HepG2 (cell line): Measurements from ENCODE around the gene SLC22A12. TPM values are rescaled to one million over a fixed set of nuclear protein-coding genes. Genes with fewer than 3 reads are reported as not detected.
A peak's percentile ranks its signal among the peaks of the same experiment; 100 is the strongest.

Experiments used
- ATF1 ChIP-seq: IDR thresholded peaks from 2 replicates; pipeline ENCODE4 v1.6.1; 2016; ENCODE audit warnings: mild to moderate bottlenecking, control low read depth
- ATF4 ChIP-seq, 2 experiments: fragments of 450-650 bp in 1 of 2; sonication (generic) in 1 of 2; formaldehyde crosslinking; IDR thresholded peaks; 2 replicates each; pipeline versions ENCODE4 v1.5.0 to v1.8.0; 2020 to 2022; ENCODE audit warnings: mild to moderate bottlenecking in 1 of 2, missing genetic modification reagents in 1 of 2
- GABPA ChIP-seq, 2 experiments: IDR thresholded peaks; 2 replicates each; pipeline ENCODE4 v1.6.1; 2011 to 2016; ENCODE audit warnings: low read depth in 2 of 2, low read length in 1 of 2, missing biosample characterization in 1 of 2, missing genetic modification characterization in 1 of 2
- HOXA3 ChIP-seq: sonication (generic); formaldehyde crosslinking; IDR thresholded peaks from 2 replicates; pipeline ENCODE4 v1.5.0; 2020; ENCODE audit warnings: missing genetic modification reagents
- HOXA7 ChIP-seq: sonication (generic); formaldehyde crosslinking; IDR thresholded peaks from 2 replicates; pipeline ENCODE4 v1.8.1; 2022; ENCODE audit warnings: mild to moderate bottlenecking, missing genetic modification reagents, moderate library complexity
- IRF2 ChIP-seq: IDR thresholded peaks from 2 replicates; pipeline ENCODE4 v1.6.1; 2018; ENCODE audit warnings: missing genetic modification reagents, missing compliant biosample characterization
- NR3C1 ChIP-seq: sonication (generic); formaldehyde crosslinking; IDR thresholded peaks from 2 replicates; pipeline ENCODE4 v1.4.0; 2020; ENCODE audit warnings: missing genetic modification reagents
- ZBTB7A ChIP-seq: sonication (generic); formaldehyde crosslinking; IDR thresholded peaks from 2 replicates; pipeline ENCODE4 v1.8.0; 2022; ENCODE audit warnings: mild to moderate bottlenecking, missing genetic modification reagents
- ZBTB8A ChIP-seq: sonication (generic); formaldehyde crosslinking; IDR thresholded peaks from 2 replicates; pipeline ENCODE4 v1.4.0; 2020; ENCODE audit warnings: mild to moderate bottlenecking, low read depth, missing genetic modification reagents, borderline replicate concordance
- ZHX2 ChIP-seq, 2 experiments: sonication (generic) in 1 of 2; formaldehyde crosslinking in 1 of 2; IDR thresholded peaks; 2 replicates each; pipeline versions ENCODE4 v1.6.1 to v1.9.0; 2014 to 2022; ENCODE audit warnings: antibody characterized with exemption in 1 of 2, borderline replicate concordance in 1 of 2, inconsistent platforms in 1 of 2, low read depth in 1 of 2, missing genetic modification reagents in 1 of 2
- ZMYM3 ChIP-seq: sonication (generic); formaldehyde crosslinking; IDR thresholded peaks from 2 replicates; pipeline ENCODE4 v1.5.1; 2020; ENCODE audit warnings: mild to moderate bottlenecking, missing genetic modification reagents
- ZNF251 ChIP-seq: sonication (generic); formaldehyde crosslinking; IDR thresholded peaks from 2 replicates; pipeline ENCODE4 v1.9.0; 2021; ENCODE audit warnings: mild to moderate bottlenecking, missing genetic modification reagents
- ZNF33A ChIP-seq: sonication (generic); formaldehyde crosslinking; IDR thresholded peaks from 2 replicates; pipeline ENCODE4 v1.5.1; 2020; ENCODE audit warnings: missing genetic modification reagents, mild to moderate bottlenecking, moderate library complexity, borderline replicate concordance
- ZNF616 ChIP-seq: sonication (generic); formaldehyde crosslinking; IDR thresholded peaks from 2 replicates; pipeline ENCODE4 v1.5.0; 2020; ENCODE audit warnings: low read depth, mild to moderate bottlenecking, missing genetic modification reagents
- ZNF782 ChIP-seq: sonication (generic); formaldehyde crosslinking; IDR thresholded peaks from 2 replicates; pipeline ENCODE4 v1.4.0; 2020; ENCODE audit warnings: missing genetic modification reagents, mild to moderate bottlenecking, borderline replicate concordance
- ZNF850 ChIP-seq: sonication (generic); formaldehyde crosslinking; conservative IDR thresholded peaks from 2 replicates; pipeline ENCODE4 v1.9.0; 2021; ENCODE audit warnings: mild to moderate bottlenecking, missing genetic modification reagents
- polyA plus RNA-seq, 8 experiments: library from polyadenylated mRNA; depleted of rRNA in 3 of 8; stranded (reverse) in 7 of 8; unstranded in 1 of 8; fragments of >200 nt; fragmentation: Illumina TruSeq in 4 of 8; extraction: Trizol in 4 of 8; gene quantifications; 2 replicates each; pipeline versions ENCODE4 v1.2.1 to v1.2.3, GENCODE V29; 2011 to 2016; ENCODE audit warnings: low read depth in 4 of 8, missing spikeins in 1 of 8, mixed read lengths in 1 of 8; ENCODE audit not compliant: insufficient read depth in 1 of 8
- total RNA-seq, 5 experiments: library from RNA; depleted of rRNA; stranded (reverse); fragments of >200 nt; fragmentation: Illumina TruSeq; extraction: Trizol; gene quantifications; 2 replicates each; pipeline ENCODE4 v1.2.3, GENCODE V29; 2016; ENCODE audit warnings: low read depth in 1 of 5
- TF ChIP-seq, protein P1 (sequence below): sonication (generic); formaldehyde crosslinking; IDR thresholded peaks from 2 replicates; pipeline ENCODE4 v1.8.0; 2022; ENCODE audit warnings: mild to moderate bottlenecking, missing genetic modification reagents, moderate library complexity
- TF ChIP-seq, protein P2 (sequence below): sonication (generic); formaldehyde crosslinking; IDR thresholded peaks from 2 replicates; pipeline ENCODE4 v1.5.0; 2020; ENCODE audit warnings: missing genetic modification reagents
- TF ChIP-seq, protein P3 (sequence below): sonication (generic); formaldehyde crosslinking; IDR thresholded peaks from 2 replicates; pipeline ENCODE4 v1.4.0; 2020; ENCODE audit warnings: missing genetic modification reagents

Gene SLC22A12
- total and polyA plus RNA-seq, 2 of the 13 experiments (the other 11 are each of a cell fraction or from before 2014, with no cell fraction given), result not detected

DNA sequence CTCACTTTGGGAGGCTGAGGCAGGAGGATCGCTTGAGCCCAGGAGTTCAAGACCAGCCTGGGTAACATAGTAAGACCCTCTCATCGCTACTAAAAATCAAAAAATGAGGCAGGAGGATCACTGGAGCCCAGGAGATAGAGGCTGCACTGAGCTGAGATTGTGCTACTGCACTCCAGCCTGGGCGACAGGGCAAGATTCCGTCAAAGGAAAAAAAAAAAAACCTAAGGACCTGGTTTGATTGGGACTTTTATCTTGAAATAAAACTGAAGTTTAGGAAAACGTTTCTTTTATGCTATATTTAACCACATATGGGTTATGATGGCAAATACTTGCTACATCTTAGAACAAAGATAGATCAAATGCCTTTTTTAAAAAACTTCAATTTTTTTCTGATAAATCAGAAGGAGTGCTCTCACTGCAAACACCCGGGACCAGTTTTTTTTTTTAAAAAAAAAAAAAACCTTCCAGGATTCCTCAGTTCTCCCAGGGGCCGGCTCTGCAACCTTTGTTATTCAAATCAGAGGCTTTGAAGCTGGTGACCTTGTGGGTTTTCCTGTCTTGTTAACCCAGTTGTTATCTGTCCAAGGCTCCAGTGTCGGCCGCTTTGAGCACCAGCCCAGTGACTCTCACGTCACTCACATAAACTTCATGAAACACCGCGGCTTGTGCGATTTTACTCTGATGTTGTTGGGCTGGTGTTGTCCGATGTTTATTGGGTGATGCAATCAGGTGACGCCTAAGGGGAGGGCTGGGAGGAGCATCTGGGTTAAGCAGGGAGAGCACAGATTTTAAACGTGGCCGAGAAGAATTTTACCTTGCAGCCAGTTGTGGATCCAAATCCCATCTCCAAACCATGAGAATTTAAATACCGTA, 24.7 kb upstream of the SLC22A12 start (continued):
- peak; percentile 76; the same call in 1 of the 2 replicates for TF ChIP-seq ZHX2 (IDR thresholded peaks at IDR 0.05; ENCODE audit: low read depth)
- no peak for TF ChIP-seq ZHX2 (CRISPR knock-in tag; IDR thresholded peaks at IDR 0.05; ENCODE audit: borderline replicate concordance)
- peak; percentile 95 to 98 for TF ChIP-seq ATF4 (CRISPR knock-in tag; IDR thresholded peaks at IDR 0.05)
- no peak for TF ChIP-seq ZNF33A (CRISPR knock-in tag)
- TF ChIP-seq HOXA3 (CRISPR knock-in tag), result peak; percentile 90
- TF ChIP-seq ZMYM3 (CRISPR knock-in tag), result no peak
- TF ChIP-seq ZBTB8A (CRISPR knock-in tag), result no peak
- TF ChIP-seq ZNF850 (CRISPR knock-in tag), result no peak
- no peak for TF ChIP-seq ZNF616
- no peak for TF ChIP-seq ZNF251 (CRISPR knock-in tag)
- TF ChIP-seq NR3C1, result no peak
- TF ChIP-seq, protein P1, sequence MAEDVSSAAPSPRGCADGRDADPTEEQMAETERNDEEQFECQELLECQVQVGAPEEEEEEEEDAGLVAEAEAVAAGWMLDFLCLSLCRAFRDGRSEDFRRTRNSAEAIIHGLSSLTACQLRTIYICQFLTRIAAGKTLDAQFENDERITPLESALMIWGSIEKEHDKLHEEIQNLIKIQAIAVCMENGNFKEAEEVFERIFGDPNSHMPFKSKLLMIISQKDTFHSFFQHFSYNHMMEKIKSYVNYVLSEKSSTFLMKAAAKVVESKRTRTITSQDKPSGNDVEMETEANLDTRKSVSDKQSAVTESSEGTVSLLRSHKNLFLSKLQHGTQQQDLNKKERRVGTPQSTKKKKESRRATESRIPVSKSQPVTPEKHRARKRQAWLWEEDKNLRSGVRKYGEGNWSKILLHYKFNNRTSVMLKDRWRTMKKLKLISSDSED (CRISPR knock-in tag), result no peak
- TF ChIP-seq ZNF782, result no peak
- TF ChIP-seq, protein P2, sequence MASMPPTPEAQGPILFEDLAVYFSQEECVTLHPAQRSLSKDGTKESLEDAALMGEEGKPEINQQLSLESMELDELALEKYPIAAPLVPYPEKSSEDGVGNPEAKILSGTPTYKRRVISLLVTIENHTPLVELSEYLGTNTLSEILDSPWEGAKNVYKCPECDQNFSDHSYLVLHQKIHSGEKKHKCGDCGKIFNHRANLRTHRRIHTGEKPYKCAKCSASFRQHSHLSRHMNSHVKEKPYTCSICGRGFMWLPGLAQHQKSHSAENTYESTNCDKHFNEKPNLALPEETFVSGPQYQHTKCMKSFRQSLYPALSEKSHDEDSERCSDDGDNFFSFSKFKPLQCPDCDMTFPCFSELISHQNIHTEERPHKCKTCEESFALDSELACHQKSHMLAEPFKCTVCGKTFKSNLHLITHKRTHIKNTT, result no peak
- TF ChIP-seq, protein P3, sequence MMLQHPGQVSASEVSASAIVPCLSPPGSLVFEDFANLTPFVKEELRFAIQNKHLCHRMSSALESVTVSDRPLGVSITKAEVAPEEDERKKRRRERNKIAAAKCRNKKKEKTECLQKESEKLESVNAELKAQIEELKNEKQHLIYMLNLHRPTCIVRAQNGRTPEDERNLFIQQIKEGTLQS (CRISPR knock-in tag), result peak; percentile 93
- no peak for TF ChIP-seq ZBTB7A (CRISPR knock-in tag)
- TF ChIP-seq HOXA7 (CRISPR knock-in tag), result no peak
- TF ChIP-seq IRF2 (CRISPR knock-in tag), result peak; percentile 43; the same call in 1 of the 2 replicates
- peak; percentile 85 for TF ChIP-seq ATF1 (CRISPR knock-in tag)
- no peak for TF ChIP-seq GABPA (IDR thresholded peaks at IDR 0.05; ENCODE audit: low read depth, low read length)
- 0 out of 2 replicates have a peak, but pooled peaks have one; percentile 47 for TF ChIP-seq GABPA (CRISPR knock-in tag; IDR thresholded peaks at IDR 0.05; ENCODE audit: low read depth)
